Parathyroid adenoma (tissue), 2 donors: ENCODE results near the gene PEPD.

ENCODE experiments used
- H2AFZ ChIP-seq: fragments of 300-600 bp; sonication (generic); one replicate; pipeline ENCODE4 v1.7.0; 2017; ENCODE audit warnings: antibody characterized with exemption, mild to moderate bottlenecking
- H3K27ac ChIP-seq: fragments of 300-600 bp; sonication (generic); one replicate; pipeline ENCODE4 v1.7.0; 2017
- H3K27me3 ChIP-seq: fragments of 300-600 bp; sonication (generic); one replicate; pipeline ENCODE4 v1.7.0; 2017; ENCODE audit warnings: low read length; ENCODE audit not compliant: control insufficient read depth, insufficient read depth
- H3K36me3 ChIP-seq: fragments of 300-600 bp; sonication (generic); one replicate; pipeline ENCODE4 v1.7.0; 2017; ENCODE audit warnings: low read length; ENCODE audit not compliant: control insufficient read depth, insufficient read depth
- H3K4me1 ChIP-seq: fragments of 300-600 bp; sonication (generic); one replicate; pipeline ENCODE4 v1.7.0; 2017; ENCODE audit warnings: control low read depth
- H3K4me2 ChIP-seq: fragments of 300-600 bp; sonication (generic); one replicate; pipeline ENCODE4 v1.7.0; 2017; ENCODE audit warnings: low read length
- H3K4me3 ChIP-seq: fragments of 300-600 bp; sonication (generic); one replicate; pipeline ENCODE4 v1.7.0; 2017; ENCODE audit warnings: low read depth, low read length
- H3K79me2 ChIP-seq: fragments of 300-600 bp; sonication (generic); one replicate; pipeline ENCODE4 v1.7.0; 2017; ENCODE audit warnings: control low read depth
- H3K9ac ChIP-seq: fragments of 300-600 bp; sonication (generic); one replicate; pipeline ENCODE4 v1.7.0; 2017; ENCODE audit warnings: mild to moderate bottlenecking
- H3K9me3 ChIP-seq: fragments of 300-600 bp; sonication (generic); one replicate; pipeline ENCODE4 v1.7.0; 2017; ENCODE audit warnings: low read length; ENCODE audit not compliant: control insufficient read depth
- CTCF ChIP-seq: fragments of 300-600 bp; sonication (generic); IDR thresholded peaks from one replicate; pipeline ENCODE4 v1.7.0; 2017; ENCODE audit warnings: antibody characterized with exemption, mild to moderate bottlenecking
- donor health status: primary hyperparathyroidism.

PEPD gene

GRCh38 chr19:33517922-33518321 is 3.7 kb downstream of the PEPD start:
- H3K27me3 ChIP-seq = no peaks in the 10 kb centered on the region
- no peaks in the 10 kb centered on the region for H3K9me3 ChIP-seq
- peaks cover 6% of the 10 kb centered on the region for H3K4me1 ChIP-seq
- no peaks in the 10 kb centered on the region for H3K36me3 ChIP-seq
- no peak for TF ChIP-seq CTCF
- no peak overlapping the region for H3K4me3 ChIP-seq
- no peak overlapping the region for H2AFZ ChIP-seq
- no peak overlapping the region for H3K9ac ChIP-seq
- H3K4me2 ChIP-seq = no peak overlapping the region
- H3K79me2 ChIP-seq = peaks cover 2% of the 10 kb centered on the region
- H3K27ac ChIP-seq = no peak overlapping the region

GRCh38 chr19:33515921-33516320 is 5.7 kb downstream of the PEPD start:
- H3K4me3 ChIP-seq = no peak overlapping the region
- H3K27me3 ChIP-seq = no peaks in the 10 kb centered on the region
- H3K9ac ChIP-seq = no peak overlapping the region
- no peaks in the 10 kb centered on the region for H3K36me3 ChIP-seq
- no peak for TF ChIP-seq CTCF
- no peak overlapping the region for H2AFZ ChIP-seq
- H3K4me1 ChIP-seq = no peaks in the 10 kb centered on the region
- no peak overlapping the region for H3K27ac ChIP-seq
- H3K4me2 ChIP-seq = no peak overlapping the region
- H3K9me3 ChIP-seq = no peaks in the 10 kb centered on the region
- H3K79me2 ChIP-seq = peaks cover 2% of the 10 kb centered on the region

DNA sequence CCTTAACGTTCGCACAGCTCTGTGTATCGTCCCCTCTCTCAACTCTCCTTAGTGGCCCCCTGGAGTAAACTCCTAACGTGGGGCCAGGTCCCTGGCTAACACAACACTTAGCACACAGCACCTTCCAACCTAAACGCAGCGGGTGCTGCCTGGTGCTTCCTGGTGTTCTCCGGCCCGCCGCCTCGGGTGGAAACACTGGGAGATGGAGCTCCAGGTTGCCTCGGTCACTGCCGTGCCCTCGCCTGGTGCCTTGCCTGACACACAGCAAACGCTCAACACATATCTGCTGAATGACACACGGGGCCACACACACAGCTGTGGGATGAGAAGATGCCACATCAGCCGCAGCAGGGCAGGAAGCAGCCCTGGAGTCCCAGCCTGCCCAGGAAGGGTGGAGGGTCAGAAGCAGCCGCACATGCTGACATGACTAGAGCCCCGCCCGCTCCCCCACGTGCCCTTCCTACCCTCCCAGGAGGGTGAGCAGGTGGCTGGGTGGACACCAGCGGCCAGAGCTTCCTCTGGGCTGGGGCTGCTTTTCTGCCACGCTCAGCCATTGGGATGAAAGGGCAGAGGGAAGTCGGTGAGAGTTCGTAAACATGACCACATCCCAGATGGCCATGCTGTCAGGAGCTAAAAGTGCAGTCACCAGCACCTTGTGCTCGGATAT is 6.6 kb downstream of the PEPD start:
- TF ChIP-seq CTCF = no peak
- Histone ChIP-seq H3K36me3 (no peaks in the 10 kb centered on the region), H3K79me2 (peaks cover 2% of the 10 kb centered on the region), H3K27ac (no peak overlapping the region), H3K4me2 (no peak overlapping the region), H3K9ac (no peak overlapping the region), H3K4me3 (no peak overlapping the region), H2AFZ (no peak overlapping the region), H3K4me1 (no peaks in the 10 kb centered on the region), H3K9me3 (no peaks in the 10 kb centered on the region), H3K27me3 (no peaks in the 10 kb centered on the region)

GRCh38 chr19:33513424-33513823 is 8.2 kb downstream of the PEPD start:
- H2AFZ ChIP-seq = no peak overlapping the region
- H3K9me3 ChIP-seq = no peaks in the 10 kb centered on the region
- H3K36me3 ChIP-seq = no peaks in the 10 kb centered on the region
- no peak overlapping the region for H3K27ac ChIP-seq
- no peak overlapping the region for H3K9ac ChIP-seq
- no peak for TF ChIP-seq CTCF
- H3K4me1 ChIP-seq = no peaks in the 10 kb centered on the region
- no peak overlapping the region for H3K4me3 ChIP-seq
- H3K27me3 ChIP-seq = no peaks in the 10 kb centered on the region
- H3K4me2 ChIP-seq = no peak overlapping the region
- peaks cover 2% of the 10 kb centered on the region for H3K79me2 ChIP-seq

- Histone ChIP-seq H3K9ac (no peak overlapping the region), H3K36me3 (no peaks in the 10 kb centered on the region), H3K4me3 (no peak overlapping the region), H3K4me1 (peaks cover 7% of the 10 kb centered on the region), H3K4me2 (no peak overlapping the region), H3K27me3 (no peaks in the 10 kb centered on the region), H3K79me2 (peaks cover 2% of the 10 kb centered on the region), H3K27ac (no peak overlapping the region), H2AFZ (no peak overlapping the region), H3K9me3 (no peaks in the 10 kb centered on the region)
- no peak for TF ChIP-seq CTCF
Measured at GRCh38 chr19:33512580-33513137, 8.9 kb downstream of the PEPD start.
